EL (cell line): Measurements from ENCODE around the gene LENG8.
"Not testable (repeated sequence)": the region's sequence is repeated elsewhere in the genome, so short reads cannot be mapped to it uniquely, and the experiment has no call there.

Experiments used
- DNase-seq: peaks from one replicate; pipeline ENCODE4 v3.0.0-alpha.2; 2016

Gene LENG8

GRCh38 chr19:54489341-54489740, 40.3 kb downstream of the LENG8 start:
- no peak for DNase-seq

GRCh38 chr19:54489766-54490165, 40.8 kb downstream of the LENG8 start:
- no peak for DNase-seq

GRCh38 chr19:54492568-54492967, 43.6 kb downstream of the LENG8 start:
- no peak for DNase-seq

- not testable (repeated sequence) for DNase-seq
Measured at GRCh38 chr19:54493056-54493455, 44.1 kb downstream of the LENG8 start.

GRCh38 chr19:54493967-54494585, 45.1 kb downstream of the LENG8 start:
- no peak for DNase-seq

- DNase-seq = not testable (repeated sequence)
Measured at GRCh38 chr19:54495284-54495683, 46.3 kb downstream of the LENG8 start.

GRCh38 chr19:54497747-54498450, 48.9 kb downstream of the LENG8 start:
- not testable (repeated sequence) for DNase-seq

GRCh38 chr19:54498451-54498772, 49.4 kb downstream of the LENG8 start:
- DNase-seq = not testable (repeated sequence)

GRCh38 chr19:54502518-54503048, 53.6 kb downstream of the LENG8 start, which contains the start of gene LAIR2:
LAIR2 (plus strand) TSS chr19:54502831; CDS start chr19:54502919, 88 bp downstream.
- no peak for DNase-seq

- not testable (repeated sequence) for DNase-seq
Measured at GRCh38 chr19:54505542-54505941, 56.5 kb downstream of the LENG8 start.

- no peak for DNase-seq
Measured at GRCh38 chr19:54506079-54506478, 57.1 kb downstream of the LENG8 start.

GRCh38 chr19:54507038-54507717, 58.2 kb downstream of the LENG8 start:
- DNase-seq = not testable (repeated sequence)

- no peak for DNase-seq
Measured at GRCh38 chr19:54507824-54508223, 58.8 kb downstream of the LENG8 start.

GRCh38 chr19:54508487-54508886, 59.5 kb downstream of the LENG8 start:
- DNase-seq = not testable (repeated sequence)

GRCh38 chr19:54509200-54509940, 60.4 kb downstream of the LENG8 start:
- DNase-seq = not testable (repeated sequence)
